PC-9 (cell line): Measurements from ENCODE around the gene PACRG. TPM values are rescaled to one million over a fixed set of nuclear protein-coding genes. Genes with fewer than 3 reads are reported as not detected.

ENCODE experiments used
- BruUV-seq: library from RNA; stranded (reverse); fragments of 400-500 nt; replicated peaks from 2 replicates; lab custom pipeline; 2021; lab: Mats Ljungman, UMichigan
- CTCF ChIA-PET: fragments of 300-600 bp; sonication (Branson Sonifier 250); formaldehyde crosslinking; loops from one replicate; lab custom pipeline; 2022; ENCODE audit warnings: antibody characterized with exemption; lab: Charles Lee
- POLR2A ChIA-PET: fragments of 300-600 bp; sonication (Branson Sonifier 250); formaldehyde crosslinking; loops from one replicate; lab custom pipeline; 2022; ENCODE audit warnings: antibody characterized with exemption; ENCODE audit not compliant: unreplicated experiment; lab: Charles Lee
- DNase-seq, 2 experiments: peaks; one replicate each; pipeline versions ENCODE4 v3.0.0 to v3.0.0-alpha.2; 2015 to 2022; ENCODE audit warnings: mixed read lengths in 1 of 2
- H2AFZ ChIP-seq: fragments of 200-600 bp; sonication (generic); 2 replicates; pipeline ENCODE4 v1.8.1; 2017; ENCODE audit warnings: antibody characterized with exemption
- H3F3A ChIP-seq: fragments of 200-600 bp; sonication (generic); 2 replicates; pipeline ENCODE4 v1.8.1; 2017; ENCODE audit warnings: antibody characterized with exemption, mild to moderate bottlenecking, low read depth; ENCODE audit not compliant: insufficient read depth
- H3K27ac ChIP-seq: fragments of 200-600 bp; sonication (generic); 2 replicates; pipeline ENCODE4 v1.6.1; 2016; ENCODE audit warnings: mixed run types
- H3K27me3 ChIP-seq: fragments of 200-600 bp; sonication (generic); 2 replicates; pipeline ENCODE4 v1.6.1; 2016; ENCODE audit warnings: low read depth, mixed run types; ENCODE audit not compliant: insufficient read depth
- H3K36me3 ChIP-seq: fragments of 200-600 bp; sonication (generic); 2 replicates; pipeline ENCODE4 v1.6.1; 2016; ENCODE audit warnings: low read depth, mixed run types
- H3K4me1 ChIP-seq: fragments of 200-600 bp; sonication (generic); replicated peaks from 2 replicates; pipeline ENCODE4 v1.6.1; 2016; ENCODE audit warnings: mixed run types; ENCODE audit not compliant: insufficient read depth
- H3K4me2 ChIP-seq: fragments of 200-600 bp; sonication (generic); 2 replicates; pipeline ENCODE4 v1.6.1; 2017; ENCODE audit warnings: mixed run types
- H3K4me3 ChIP-seq: fragments of 200-600 bp; sonication (generic); 2 replicates; pipeline ENCODE4 v1.6.1; 2016; ENCODE audit warnings: mixed run types
- H3K79me2 ChIP-seq: fragments of 200-600 bp; sonication (generic); 2 replicates; pipeline ENCODE4 v1.6.1; 2017; ENCODE audit warnings: low read depth, mixed run types
- H3K9me2 ChIP-seq: fragments of 200-600 bp; sonication (generic); 2 replicates; pipeline ENCODE4 v1.8.1; 2017; ENCODE audit warnings: mild to moderate bottlenecking; ENCODE audit not compliant: insufficient read depth
- H3K9me3 ChIP-seq: fragments of 200-600 bp; sonication (generic); 2 replicates; pipeline ENCODE4 v1.8.1; 2016; ENCODE audit warnings: low read depth; ENCODE audit not compliant: insufficient read depth
- H4K20me1 ChIP-seq: fragments of 200-600 bp; sonication (generic); 2 replicates; pipeline ENCODE4 v1.8.1; 2017; ENCODE audit not compliant: insufficient read depth
- CTCF ChIP-seq: fragments of 200-600 bp; sonication (generic); conservative IDR thresholded peaks from 2 replicates; pipeline ENCODE4 v1.6.1; 2017; ENCODE audit warnings: mixed run types, antibody characterized with exemption, mild to moderate bottlenecking, moderate library complexity
- EZH2 ChIP-seq: fragments of 200-600 bp; sonication (generic); IDR thresholded peaks from 2 replicates; pipeline ENCODE4 v1.8.0; 2017; ENCODE audit warnings: antibody characterized with exemption, low read depth
- intact Hi-C: fragments of 100-400 bp; cut with micrococcal nuclease; formaldehyde crosslinking; loops from one replicate; pipeline ENCODE4 v1.10.0; 2022; ENCODE audit not compliant: unreplicated experiment
- total RNA-seq: library from RNA; stranded (reverse); gene quantifications from 2 replicates; pipeline ENCODE4 v1.2.3, GENCODE V29; 2021

PACRG gene
- total RNA-seq, 1 experiment from 2014 or later = not detected

- no peak overlapping the region for H2AFZ ChIP-seq
- no peaks in the 10 kb centered on the region for H3F3A ChIP-seq
- no peaks in the 10 kb centered on the region for H3K27me3 ChIP-seq
- no peaks in the 10 kb centered on the region for H3K9me2 ChIP-seq
- no peaks in the 10 kb centered on the region for H3K9me3 ChIP-seq
- H4K20me1 ChIP-seq = no peaks in the 10 kb centered on the region
- CTCF ChIA-PET = no interaction called here
- POLR2A ChIA-PET = no interaction called here
- no peaks in the 10 kb centered on the region for H3K4me1 ChIP-seq
- no peaks in the 10 kb centered on the region for H3K79me2 ChIP-seq
- intact Hi-C loops = no loop called here
- no peak overlapping the region for H3K4me2 ChIP-seq
- H3K36me3 ChIP-seq = no peaks in the 10 kb centered on the region
- no peak overlapping the region for H3K27ac ChIP-seq
- H3K4me3 ChIP-seq = no peak overlapping the region
- no TSS peak for BruUV-seq
- no peak for DNase-seq
- no peak for TF ChIP-seq CTCF
- TF ChIP-seq EZH2 = no peak
Measured at GRCh38 chr6:162921062-162921461, 193.3 kb downstream of the PACRG start.

- H3K27me3 ChIP-seq = no peaks in the 10 kb centered on the region
- H3K79me2 ChIP-seq = no peaks in the 10 kb centered on the region
- intact Hi-C loops = no loop called here
- H2AFZ ChIP-seq = no peak overlapping the region
- no peaks in the 10 kb centered on the region for H3K9me3 ChIP-seq
- no peak overlapping the region for H3K27ac ChIP-seq
- no peak overlapping the region for H3K4me2 ChIP-seq
- ChIA-PET CTCF (no interaction called here), POLR2A (no interaction called here)
- no peaks in the 10 kb centered on the region for H3K36me3 ChIP-seq
- H3K4me3 ChIP-seq = no peak overlapping the region
- no peak for DNase-seq
- TF ChIP-seq CTCF (no peak), EZH2 (no peak)
- no peaks in the 10 kb centered on the region for H3K4me1 ChIP-seq
- no TSS peak for BruUV-seq
- H3K9me2 ChIP-seq = no peaks in the 10 kb centered on the region
- no peaks in the 10 kb centered on the region for H3F3A ChIP-seq
- no peaks in the 10 kb centered on the region for H4K20me1 ChIP-seq
Measured at GRCh38 chr6:162921510-162922040, 193.8 kb downstream of the PACRG start.

GRCh38 chr6:162922563-162923166, 194.9 kb downstream of the PACRG start:
- CTCF ChIA-PET = no interaction called here
- DNase-seq = no peak
- Histone ChIP-seq H3F3A (no peaks in the 10 kb centered on the region), H3K27me3 (no peaks in the 10 kb centered on the region), H2AFZ (no peak overlapping the region), H3K79me2 (no peaks in the 10 kb centered on the region), H3K9me3 (no peaks in the 10 kb centered on the region), H3K27ac (no peak overlapping the region), H3K4me1 (no peaks in the 10 kb centered on the region), H4K20me1 (no peaks in the 10 kb centered on the region), H3K36me3 (no peaks in the 10 kb centered on the region), H3K4me2 (no peak overlapping the region), H3K4me3 (no peak overlapping the region), H3K9me2 (no peaks in the 10 kb centered on the region)
- intact Hi-C loops = no loop called here
- no TSS peak for BruUV-seq
- POLR2A ChIA-PET = no interaction called here
- TF ChIP-seq CTCF = no peak
